ENCODE results near the gene DHX38.
"Not testable (repeated sequence)": the region's sequence is repeated elsewhere in the genome, so short reads cannot be mapped to it uniquely, and the experiment has no call there.

The DHX38 gene

DNA sequence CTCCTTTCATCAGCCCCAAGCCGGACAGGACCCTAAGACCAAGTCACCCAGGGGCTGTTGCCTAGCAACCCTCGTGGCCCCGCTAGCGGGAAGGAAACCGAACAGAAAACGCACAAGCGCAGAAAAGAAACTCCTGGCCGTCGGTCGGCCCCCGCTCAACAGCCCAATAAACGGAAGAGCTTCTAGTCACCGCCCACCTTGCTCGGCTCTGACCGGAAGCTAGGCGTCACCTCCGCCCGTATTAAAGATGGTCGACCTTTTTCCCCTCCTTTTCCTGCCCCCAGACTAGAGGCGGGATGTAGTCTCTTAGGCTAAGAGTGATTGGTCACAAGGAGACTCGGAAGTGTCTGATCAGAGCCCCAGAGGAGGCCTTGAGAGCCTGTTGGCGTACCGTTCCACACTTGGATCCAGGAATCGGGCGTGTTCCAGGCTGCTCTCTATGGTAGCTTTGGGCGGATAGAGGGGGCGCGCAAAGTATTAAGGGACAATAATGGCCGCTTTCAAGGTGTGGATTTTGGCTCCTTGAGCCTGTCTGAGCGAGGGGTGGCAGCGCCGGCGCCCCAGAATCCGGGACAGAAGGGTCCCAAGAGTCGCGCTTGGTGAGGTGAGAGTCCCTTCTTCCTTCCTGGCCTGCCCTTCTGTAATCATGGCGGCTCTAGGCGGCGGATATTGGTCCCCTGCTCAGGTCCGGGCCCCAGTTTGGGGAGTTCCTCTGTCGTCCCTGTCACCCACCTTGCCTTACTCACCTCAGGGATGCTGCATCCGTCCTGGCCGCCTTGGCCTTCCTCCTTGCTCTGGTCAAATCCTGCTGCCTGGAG, at the start of gene DHX38, which contains the start of gene TXNL4B:
Gene DHX38, plus strand, starts transcription at position 400 of the 818 bp plus-strand sequence. CDS start 2,311 bp downstream, outside the sequence.
Gene TXNL4B, minus strand, starts transcription at position 173 of the 818 bp plus-strand sequence. CDS start 2,871 bp downstream, outside the sequence.
- peak; percentile 60 to 81 (median 73) for DNase-seq (ENCODE audit: low read depth in 2 of 3, low spot score in 2 of 3)

DNA sequence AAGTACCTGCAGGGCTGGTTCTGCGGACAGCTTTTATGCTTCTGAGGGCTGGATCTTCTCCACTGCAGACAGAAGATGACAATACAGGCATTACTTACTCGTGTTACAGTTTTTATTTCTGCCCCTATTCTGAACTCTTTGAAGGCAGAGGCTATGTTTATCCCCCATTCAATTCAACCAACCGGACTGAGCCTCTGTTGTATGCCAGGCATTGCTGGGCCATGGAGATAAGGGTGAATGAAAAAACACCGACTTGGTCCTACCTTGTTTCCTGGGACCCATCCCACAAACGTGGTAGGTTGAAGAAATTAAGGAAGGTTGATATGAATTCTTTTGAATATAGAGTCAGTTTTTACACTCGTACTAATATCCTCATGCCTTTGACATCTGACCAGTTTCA, 49.4 kb upstream of the DHX38 start:
- no peak for DNase-seq (ENCODE audit: low read depth in 2 of 3, low spot score in 2 of 3)

DNA sequence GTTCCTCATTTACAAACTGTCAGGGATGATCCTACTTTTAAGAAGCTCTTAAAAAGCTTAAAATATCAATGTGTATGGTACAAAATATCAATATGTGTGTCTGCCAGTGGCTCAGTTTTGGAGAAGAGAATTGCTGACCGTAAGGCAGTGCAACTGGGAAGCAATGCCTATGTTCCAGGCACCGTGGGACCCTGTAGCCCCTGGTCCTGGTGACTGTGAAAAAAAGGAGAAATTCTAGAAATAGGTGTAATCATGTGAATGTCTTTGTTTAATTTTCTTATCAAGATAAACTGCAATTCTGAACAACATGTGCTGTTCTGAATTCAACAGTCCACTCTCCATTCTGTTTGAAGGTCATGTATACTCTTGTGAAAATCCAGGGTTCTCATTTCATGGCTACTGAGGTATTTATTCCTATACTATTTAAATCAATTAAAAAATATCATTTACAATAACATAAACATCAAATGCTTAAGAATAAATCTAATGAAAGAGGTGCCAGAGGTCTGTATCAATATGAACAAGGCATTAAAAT, 48.8 kb upstream of the DHX38 start:
- DNase-seq (ENCODE audit: low read depth in 2 of 3, low spot score in 2 of 3) = no peak

- DNase-seq (ENCODE audit: low read depth in 2 of 3, low spot score in 2 of 3) = no peak
Observed at GRCh38 chr16:72049110-72049509, 44.5 kb upstream of the DHX38 start.

GRCh38 chr16:72050769-72051464, 42.7 kb upstream of the DHX38 start:
- DNase-seq (ENCODE audit: low read depth in 2 of 3, low spot score in 2 of 3) = no peak

- DNase-seq (ENCODE audit: low read depth in 2 of 3, low spot score in 2 of 3) = no peak
Observed at GRCh38 chr16:72051818-72052217, 41.8 kb upstream of the DHX38 start.

- DNase-seq (ENCODE audit: low read depth in 2 of 3, low spot score in 2 of 3) = not testable (repeated sequence)
Observed at GRCh38 chr16:72054254-72054847, 39.3 kb upstream of the DHX38 start, which contains the start of gene HP. HP (plus strand) TSS chr16:72054505; CDS start chr16:72054653, 148 bp downstream.

- DNase-seq (ENCODE audit: low read depth in 2 of 3, low spot score in 2 of 3) = no peak
Observed at GRCh38 chr16:72055911-72056310, 37.7 kb upstream of the DHX38 start.

- not testable (repeated sequence) for DNase-seq (ENCODE audit: low read depth in 2 of 3, low spot score in 2 of 3)
Observed at GRCh38 chr16:72057313-72057712, 36.3 kb upstream of the DHX38 start.

GRCh38 chr16:72059060-72059459, 34.6 kb upstream of the DHX38 start:
- not testable (repeated sequence) for DNase-seq (ENCODE audit: low read depth in 2 of 3, low spot score in 2 of 3)

- DNase-seq (ENCODE audit: low read depth in 2 of 3, low spot score in 2 of 3) = no peak
Observed at GRCh38 chr16:72060405-72060804, 33.2 kb upstream of the DHX38 start.

- DNase-seq (ENCODE audit: low read depth in 2 of 3, low spot score in 2 of 3) = no peak
Observed at GRCh38 chr16:72061564-72061963, 32.1 kb upstream of the DHX38 start.

DNA sequence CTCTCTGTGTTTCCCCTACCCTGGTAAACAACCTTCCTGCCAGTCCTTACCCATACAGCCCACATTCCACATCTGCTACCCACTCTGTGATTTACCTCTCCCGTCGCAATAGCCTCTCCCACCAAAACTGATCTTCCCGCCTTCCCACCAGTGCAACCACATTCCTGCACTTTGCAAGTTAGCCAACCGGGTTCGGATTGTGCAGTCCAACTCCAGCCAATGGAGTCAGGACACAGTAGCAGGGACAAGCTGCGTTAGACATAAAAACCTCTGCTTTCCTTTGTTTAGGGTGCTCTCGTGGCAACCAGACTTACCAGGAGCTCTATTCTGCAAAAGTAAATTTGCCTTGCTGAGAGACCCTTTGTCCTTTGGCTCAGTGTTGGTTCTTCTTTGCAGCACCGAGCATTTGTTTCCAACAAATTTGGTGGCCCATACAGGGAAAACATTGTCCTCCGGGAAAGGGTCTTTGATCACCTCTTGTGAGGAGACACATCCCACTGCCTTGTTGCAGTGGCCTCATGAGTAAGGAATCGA, 29.2 kb upstream of the DHX38 start:
- DNase-seq (ENCODE audit: low read depth in 2 of 3, low spot score in 2 of 3) = no peak

DNA sequence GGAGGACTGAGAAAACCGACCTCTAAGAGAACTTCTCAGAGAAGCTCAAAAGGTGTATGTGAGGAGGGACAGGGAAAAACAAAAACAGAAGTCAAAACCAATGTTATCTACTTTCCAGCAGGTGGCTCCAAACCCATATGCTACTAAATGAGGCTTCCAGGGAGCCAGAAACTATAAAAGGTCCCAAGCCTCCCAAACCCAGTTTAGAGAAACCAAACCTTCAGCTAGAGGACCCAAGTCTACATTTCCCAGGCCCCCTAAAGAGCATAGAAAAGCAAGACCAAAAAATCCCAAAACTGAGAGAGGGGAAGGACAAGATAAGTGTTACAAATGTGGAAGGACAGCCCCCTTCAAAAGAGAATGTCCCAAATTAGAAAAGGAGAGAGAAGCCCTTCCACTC, 26.9 kb upstream of the DHX38 start:
- DNase-seq (ENCODE audit: low read depth in 2 of 3, low spot score in 2 of 3) = no peak

DNA sequence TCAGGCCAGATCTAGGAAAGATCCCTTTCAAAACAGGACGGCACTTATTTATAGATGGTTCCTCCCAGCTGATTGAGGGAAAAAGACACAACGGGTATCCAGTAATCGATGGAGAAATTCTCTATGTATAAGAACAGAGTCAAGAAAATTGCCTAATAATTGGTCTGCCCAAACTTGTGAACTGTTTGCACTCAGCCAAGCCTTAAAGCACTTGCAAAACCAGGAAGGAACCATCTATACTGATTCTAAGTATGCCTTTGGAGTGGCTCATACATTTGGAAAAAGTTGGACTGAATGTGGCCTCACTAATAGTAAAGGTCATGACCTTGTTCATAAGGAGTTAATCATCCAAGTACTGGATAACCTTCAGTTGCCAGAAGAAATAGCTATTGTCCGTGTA, 24.7 kb upstream of the DHX38 start:
- no peak for DNase-seq (ENCODE audit: low read depth in 2 of 3, low spot score in 2 of 3)

DNA sequence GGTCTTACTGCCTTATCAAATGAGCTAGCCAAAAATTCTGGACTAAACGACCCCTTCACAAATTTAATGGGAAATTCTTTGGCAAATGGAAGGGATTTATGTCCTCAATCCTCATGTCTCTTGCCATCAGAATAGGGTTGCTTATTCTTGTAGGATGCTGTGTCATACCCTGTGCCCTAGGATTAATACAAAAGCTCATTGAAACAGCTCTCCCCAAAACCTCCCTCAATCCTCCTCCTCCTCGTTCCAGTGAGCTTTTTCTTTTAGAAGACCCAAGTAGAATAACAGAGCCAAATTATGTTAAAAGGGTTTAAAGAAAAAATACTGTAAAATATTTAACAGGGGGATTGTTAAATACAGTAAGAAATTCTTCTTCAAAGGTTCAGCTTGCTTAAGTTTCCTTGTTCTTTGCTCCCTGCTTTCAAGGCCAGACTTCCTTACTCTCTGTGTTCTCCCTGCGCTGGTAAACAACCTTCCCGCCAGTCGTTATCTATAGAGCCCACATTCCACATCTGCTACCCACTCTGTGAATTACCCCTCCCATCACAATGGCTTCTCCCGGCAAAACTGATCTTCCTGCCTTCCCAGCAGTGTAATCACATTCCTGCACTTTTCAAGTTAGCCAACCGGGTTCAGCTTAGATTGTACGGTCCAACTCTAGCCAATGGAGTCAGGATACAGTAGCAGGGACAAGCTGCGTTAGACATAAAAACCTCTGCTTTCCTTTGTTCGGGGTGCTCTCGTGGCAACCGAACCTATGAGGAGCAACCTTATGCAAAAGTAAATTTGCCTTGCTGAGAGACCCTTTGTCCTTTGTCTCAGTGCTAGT, 20.9 kb upstream of the DHX38 start:
- DNase-seq (ENCODE audit: low read depth in 2 of 3, low spot score in 2 of 3) = no peak

DNA sequence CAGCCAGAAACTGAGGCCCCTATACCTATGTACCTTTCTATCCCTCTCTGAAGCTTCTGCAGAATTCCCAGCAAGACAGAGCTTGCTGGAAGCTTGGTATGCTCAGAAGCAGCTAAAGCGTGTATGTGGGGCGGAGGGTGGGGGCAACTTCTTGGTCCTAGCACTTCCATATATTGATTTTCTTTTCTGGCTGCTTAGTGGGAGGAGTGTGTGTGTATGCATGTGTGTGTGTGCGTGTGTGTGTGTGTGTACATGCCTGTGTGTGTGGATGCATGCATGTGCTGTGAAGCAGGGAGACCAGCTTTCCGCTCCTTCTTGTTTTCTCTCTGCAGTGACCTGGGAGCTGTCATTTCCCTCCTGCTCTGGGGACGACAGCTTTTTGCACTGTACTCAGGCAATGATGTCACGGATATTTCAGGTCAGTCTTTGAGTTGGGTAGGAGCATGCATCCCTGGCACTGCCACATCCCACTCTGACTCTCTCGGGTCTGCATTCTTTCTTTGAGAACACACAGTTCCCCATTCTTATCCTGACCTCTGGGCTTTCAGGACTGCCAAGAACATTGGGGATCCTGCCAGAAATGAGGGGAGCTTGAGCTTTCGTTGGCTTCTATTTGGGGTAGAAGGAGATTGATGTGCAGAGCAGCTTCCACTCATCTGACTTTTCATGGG, 20.0 kb upstream of the DHX38 start:
- no peak for DNase-seq (ENCODE audit: low read depth in 2 of 3, low spot score in 2 of 3)

DNA sequence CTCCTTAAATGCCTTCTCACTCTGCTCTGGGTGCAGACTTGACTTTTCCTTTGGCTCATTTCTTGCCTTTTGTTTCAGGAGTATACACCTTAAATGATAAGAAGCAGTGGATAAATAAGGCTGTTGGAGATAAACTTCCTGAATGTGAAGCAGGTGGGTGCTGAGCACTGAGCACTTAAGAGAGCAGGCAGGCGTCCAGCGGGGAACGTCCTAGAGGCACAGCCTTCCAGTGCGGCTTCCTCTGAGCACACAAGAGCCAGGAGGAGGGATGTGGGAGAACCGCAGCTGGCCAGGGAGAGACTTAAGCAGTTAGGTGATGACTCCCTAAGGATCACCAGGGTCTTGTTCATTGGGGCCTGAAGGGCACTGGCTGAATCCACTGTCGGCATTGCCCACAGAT, 18.6 kb upstream of the DHX38 start:
- not testable (repeated sequence) for DNase-seq (ENCODE audit: low read depth in 2 of 3, low spot score in 2 of 3)

DNA sequence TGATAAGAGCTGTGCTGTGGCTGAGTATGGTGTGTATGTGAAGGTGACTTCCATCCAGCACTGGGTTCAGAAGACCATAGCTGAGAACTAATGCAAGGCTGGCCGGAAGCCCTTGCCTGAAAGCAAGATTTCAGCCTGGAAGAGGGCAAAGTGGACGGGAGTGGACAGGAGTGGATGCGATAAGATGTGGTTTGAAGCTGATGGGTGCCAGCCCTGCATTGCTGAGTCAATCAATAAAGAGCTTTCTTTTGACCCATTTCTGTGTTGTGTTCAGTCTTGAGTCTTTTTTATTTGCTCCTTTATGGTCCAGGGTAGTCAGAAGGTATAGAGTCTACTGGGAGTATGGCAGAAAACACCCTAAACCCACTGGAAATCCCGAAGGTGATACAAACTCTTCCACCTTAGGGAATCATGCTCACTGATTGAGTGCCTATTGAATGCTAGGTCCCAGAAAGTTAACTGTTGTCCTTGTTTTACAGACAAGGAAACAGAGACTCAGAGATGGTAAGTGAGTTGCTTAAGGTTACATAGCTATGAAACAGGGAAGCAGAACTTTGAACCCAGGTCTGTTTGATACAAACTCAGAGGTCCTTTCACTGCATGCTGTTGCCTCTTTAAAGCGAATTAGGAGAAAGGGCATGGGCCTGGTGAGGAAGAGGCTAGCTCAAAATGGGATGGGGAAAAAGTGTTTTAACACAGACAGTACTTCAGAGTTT, 16.5 kb upstream of the DHX38 start:
- DNase-seq (ENCODE audit: low read depth in 2 of 3, low spot score in 2 of 3) = not testable (repeated sequence)
